K562 (cell line): Measurements from ENCODE around the gene MMAB. TPM values are rescaled to one million over a fixed set of nuclear protein-coding genes. Genes with fewer than 3 reads are reported as not detected.

ENCODE experiments used
- ATF2 ChIP-seq: sonication (generic); formaldehyde crosslinking; IDR thresholded peaks from 2 replicates; pipeline ENCODE4 v1.8.1; 2022; ENCODE audit warnings: missing genetic modification reagents
- ATF7 ChIP-seq: fragments of 450-650 bp; IDR thresholded peaks from 2 replicates; pipeline ENCODE4 v1.7.1; 2014; ENCODE audit warnings: mild to moderate bottlenecking, moderate library complexity
- BCL6 ChIP-seq: fragments of 250-450 bp; sonication (Bioruptor Pico); IDR thresholded peaks from 2 replicates; pipeline ENCODE4 v1.4.0; 2020
- ETV1 ChIP-seq: fragments of 450-650 bp; conservative IDR thresholded peaks from 2 replicates; pipeline ENCODE4 v1.6.1; 2016; ENCODE audit warnings: missing genetic modification characterization, control low read depth, low read depth, missing compliant biosample characterization
- ETV5 ChIP-seq: sonication (generic); formaldehyde crosslinking; IDR thresholded peaks from 2 replicates; pipeline ENCODE4 v1.4.0; 2020; ENCODE audit warnings: low read depth, mild to moderate bottlenecking, missing genetic modification reagents
- HCFC1 ChIP-seq: IDR thresholded peaks from 2 replicates; pipeline ENCODE4 v1.6.1; 2012; ENCODE audit warnings: low read depth, low read length, improper control_type of control experiment
- HNRNPUL1 ChIP-seq: fragments of 200-400 bp; formaldehyde crosslinking; IDR thresholded peaks from 2 replicates; pipeline ENCODE4 v1.6.1; 2017; ENCODE audit warnings: low read length
- MED1 ChIP-seq: sonication (generic); formaldehyde crosslinking; IDR thresholded peaks from 2 replicates; pipeline ENCODE4 v1.8.1; 2023; ENCODE audit warnings: missing genetic modification reagents, borderline replicate concordance
- PKNOX1 ChIP-seq: fragments of 450-650 bp; IDR thresholded peaks from 2 replicates; pipeline ENCODE4 v1.6.1; 2016
- RB1 ChIP-seq: fragments of 450-650 bp; IDR thresholded peaks from 2 replicates; pipeline ENCODE4 v1.6.1; 2017; ENCODE audit warnings: low read depth, mild to moderate bottlenecking
- RFX7 ChIP-seq: fragments of 250-450 bp; sonication (Bioruptor Pico); IDR thresholded peaks from 2 replicates; pipeline ENCODE4 v1.5.1; 2021; ENCODE audit warnings: mild to moderate bottlenecking
- SAFB2 ChIP-seq: fragments of 200-400 bp; formaldehyde crosslinking; IDR thresholded peaks from 2 replicates; pipeline ENCODE4 v1.6.1; 2018; ENCODE audit warnings: borderline replicate concordance, low read length, low read depth, moderate library complexity; ENCODE audit not compliant: severe bottlenecking
- SETDB1 ChIP-seq: IDR thresholded peaks from one replicate; pipeline ENCODE4 v1.6.1; 2012; ENCODE audit warnings: low read length, control low read depth, inconsistent platforms
- SRSF7 ChIP-seq: fragments of 200-400 bp; formaldehyde crosslinking; optimal IDR thresholded peaks from 2 replicates; pipeline ENCODE3; 2017; ENCODE audit warnings: mild to moderate bottlenecking, low read depth, low read length
- SRSF9 ChIP-seq: fragments of 200-400 bp; formaldehyde crosslinking; IDR thresholded peaks from 2 replicates; pipeline ENCODE4 v1.6.1; 2017; ENCODE audit warnings: low read depth, low read length, borderline replicate concordance
- TRIM28 ChIP-seq: fragments of 450-650 bp; IDR thresholded peaks from 2 replicates; pipeline ENCODE4 v1.6.1; 2017
- ZBTB1 ChIP-seq: sonication (generic); formaldehyde crosslinking; IDR thresholded peaks from 2 replicates; pipeline ENCODE4 v1.8.1; 2023; ENCODE audit warnings: missing genetic modification reagents, low read depth, mild to moderate bottlenecking, borderline replicate concordance
- ZNF384 ChIP-seq: IDR thresholded peaks from 2 replicates; pipeline ENCODE4 v1.6.1; 2012; ENCODE audit warnings: low read depth, low read length, improper control_type of control experiment
- ZNF764 ChIP-seq: fragments of 250-450 bp; sonication (Bioruptor Pico); IDR thresholded peaks from 2 replicates; pipeline ENCODE4 v1.4.0; 2020; ENCODE audit warnings: low read depth, mild to moderate bottlenecking, moderate library complexity
- polyA plus RNA-seq, 8 experiments: library from polyadenylated mRNA; depleted of rRNA in 4 of 8; stranded (reverse) in 5 of 8; unstranded in 3 of 8; fragments of >200 nt; fragmentation: Nextera tagmentation in 2 of 8; fragmentation: Illumina TruSeq in 1 of 8; extraction: Ambion mirVana in 2 of 8; extraction: Trizol in 1 of 8; gene quantifications; 2 replicates each; pipeline versions ENCODE4 v1.2.1 to v1.2.3, GENCODE V29; 2011 to 2014; ENCODE audit warnings: inconsistent platforms in 1 of 8, missing spikeins in 1 of 8
- total RNA-seq, 7 experiments: library from RNA; depleted of rRNA in 6 of 7; stranded (reverse); fragments of >200 nt in 6 of 7; fragmentation: Illumina TruSeq in 2 of 7; extraction: Trizol in 2 of 7; gene quantifications; 2 replicates each; pipeline versions ENCODE4 v1.2.1 to v1.2.3, GENCODE V29; 2011 to 2021; ENCODE audit warnings: low replicate concordance in 1 of 7
- TF ChIP-seq, protein P1 (sequence below), 2 experiments: fragments of 450-650 bp in 1 of 2; sonication (generic) in 1 of 2; formaldehyde crosslinking in 1 of 2; IDR thresholded peaks in 1 of 2; conservative IDR thresholded peaks in 1 of 2; 2 replicates each; pipeline versions ENCODE4 v1.6.1 to v1.8.1; 2016 to 2023; ENCODE audit warnings: mild to moderate bottlenecking in 2 of 2, moderate library complexity in 2 of 2, inconsistent platforms in 1 of 2, missing genetic modification reagents in 1 of 2
- TF ChIP-seq, protein P2 (sequence below), 2 experiments: fragments of 450-650 bp in 1 of 2; sonication (generic) in 1 of 2; formaldehyde crosslinking; conservative IDR thresholded peaks; 2 replicates each; pipeline versions ENCODE4 v1.4.0 to v1.8.1; 2020 to 2022; ENCODE audit warnings: mild to moderate bottlenecking in 1 of 2, missing genetic modification reagents in 1 of 2
- TF ChIP-seq, protein P3 (sequence below): fragments of 250-450 bp; sonication (Bioruptor Pico); IDR thresholded peaks from 2 replicates; pipeline ENCODE4 v1.5.0; 2021

The MMAB gene
- total and polyA plus RNA-seq, 9 of the 15 experiments (the other 6 are each of a cell fraction or from before 2014, with no cell fraction given): 9.5 to 76.1 (median 46.2) TPM

DNA sequence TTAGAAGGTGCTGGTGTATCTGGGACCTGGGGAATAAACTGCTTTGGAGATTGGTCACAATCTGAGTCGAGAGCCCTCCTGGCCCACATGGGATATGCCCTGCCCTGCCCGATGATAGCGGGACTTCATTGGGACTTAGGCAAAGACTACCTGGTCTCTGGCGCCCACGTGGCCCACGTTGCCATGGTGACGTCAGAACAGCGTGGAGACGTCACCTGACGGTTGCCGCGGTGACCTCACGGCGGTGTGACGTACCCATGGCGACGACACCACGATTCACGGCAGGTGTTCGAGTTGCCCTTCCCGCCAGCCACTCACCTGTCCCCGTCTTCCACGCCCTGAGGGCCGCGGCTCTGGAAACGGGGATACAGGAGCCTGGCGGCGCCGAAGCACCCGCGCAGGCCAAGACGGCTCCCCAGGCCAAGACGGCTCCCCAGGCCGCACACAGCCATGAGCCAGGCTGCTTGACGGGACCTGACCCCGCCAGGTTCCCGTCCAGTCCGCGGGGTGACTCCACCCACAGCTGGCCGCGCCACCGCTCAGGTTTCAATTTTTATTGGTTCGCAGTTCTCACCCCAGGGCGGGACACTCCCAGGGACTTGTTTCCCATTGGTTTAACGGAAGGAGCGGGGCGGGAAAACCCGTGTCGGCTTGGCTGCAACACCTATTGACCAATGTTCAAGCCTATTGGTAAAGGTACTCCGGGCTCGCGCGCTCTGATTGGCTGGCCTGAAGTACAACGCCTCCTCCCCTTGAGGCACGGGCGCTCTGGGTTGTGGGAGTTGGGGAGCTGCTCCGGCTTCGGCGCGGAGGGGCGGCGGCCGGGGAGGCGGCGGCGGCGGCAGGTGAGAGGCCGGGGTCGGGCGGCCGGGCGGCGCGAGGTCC lies at the start of gene MMAB, which contains the start of gene MVK (continued):
- TF ChIP-seq, protein P1, sequence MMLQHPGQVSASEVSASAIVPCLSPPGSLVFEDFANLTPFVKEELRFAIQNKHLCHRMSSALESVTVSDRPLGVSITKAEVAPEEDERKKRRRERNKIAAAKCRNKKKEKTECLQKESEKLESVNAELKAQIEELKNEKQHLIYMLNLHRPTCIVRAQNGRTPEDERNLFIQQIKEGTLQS (IDR thresholded peaks at IDR 0.05): peak; percentile 97
- TF ChIP-seq, protein P1 (CRISPR knock-in tag; conservative IDR thresholded peaks at IDR 0.05): peak; percentile 59; the same call in 1 of the 2 replicates
- TF ChIP-seq MED1 (CRISPR knock-in tag) (no peak), SRSF9 (no peak), RB1 (peak; percentile 87; the same call in 1 of the 2 replicates), ATF7 (peak; percentile 98), PKNOX1 (peak; percentile 85), ZBTB1 (CRISPR knock-in tag) (no peak), ETV5 (CRISPR knock-in tag) (peak; percentile 69), ZNF764 (CRISPR knock-in tag) (no peak), HNRNPUL1 (no peak), SETDB1 (no peak), SRSF7 (no peak), ETV1 (tag) (0 out of 2 replicates have a peak, but pooled peaks have one; percentile 6), BCL6 (no peak), HCFC1 (peak; percentile 65), ZNF384 (no peak), ATF2 (peak; percentile 93), SAFB2 (no peak), TRIM28 (peak; percentile 27; the same call in 1 of the 2 replicates), RFX7 (CRISPR knock-in tag) (no peak)
- TF ChIP-seq, protein P2, sequence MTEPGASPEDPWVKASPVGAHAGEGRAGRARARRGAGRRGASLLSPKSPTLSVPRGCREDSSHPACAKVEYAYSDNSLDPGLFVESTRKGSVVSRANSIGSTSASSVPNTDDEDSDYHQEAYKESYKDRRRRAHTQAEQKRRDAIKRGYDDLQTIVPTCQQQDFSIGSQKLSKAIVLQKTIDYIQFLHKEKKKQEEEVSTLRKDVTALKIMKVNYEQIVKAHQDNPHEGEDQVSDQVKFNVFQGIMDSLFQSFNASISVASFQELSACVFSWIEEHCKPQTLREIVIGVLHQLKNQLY (CRISPR knock-in tag; conservative IDR thresholded peaks at IDR 0.05): no peak
- TF ChIP-seq, protein P3, sequence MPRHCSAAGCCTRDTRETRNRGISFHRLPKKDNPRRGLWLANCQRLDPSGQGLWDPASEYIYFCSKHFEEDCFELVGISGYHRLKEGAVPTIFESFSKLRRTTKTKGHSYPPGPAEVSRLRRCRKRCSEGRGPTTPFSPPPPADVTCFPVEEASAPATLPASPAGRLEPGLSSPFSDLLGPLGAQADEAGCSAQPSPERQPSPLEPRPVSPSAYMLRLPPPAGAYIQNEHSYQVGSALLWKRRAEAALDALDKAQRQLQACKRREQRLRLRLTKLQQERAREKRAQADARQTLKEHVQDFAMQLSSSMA: no peak
